ENCODE data around the gene HIC2. TPM values are rescaled to one million over a fixed set of nuclear protein-coding genes. Genes with fewer than 3 reads are reported as not detected.
"Not testable (repeated sequence)": the region's sequence is repeated elsewhere in the genome, so short reads cannot be mapped to it uniquely, and the experiment has no call there.

The HIC2 gene
- total and polyA plus RNA-seq, 4 experiments from 2014 or later = 0.21 to 10.6 (median 4.9) TPM

GRCh38 chr22:21440676-21441075 lies 23.5 kb downstream of the HIC2 start:
- H3K4me1 ChIP-seq (ENCODE audit: insufficient read depth, low read length); H3K4me3 ChIP-seq (ENCODE audit: low read length in 2 of 2); H3K4me1 Mint-ChIP-seq; POLR2A ChIA-PET (ENCODE audit: partially characterized antibody); H3K4me3 Mint-ChIP-seq; H3K27me3 Mint-ChIP-seq; H3K27me3 ChIP-seq (ENCODE audit: insufficient read depth, low read length); H3K27ac ChIP-seq (ENCODE audit: low read depth, low read length); H3K27ac Mint-ChIP-seq; H3K9me3 ChIP-seq (ENCODE audit: control insufficient read depth in 1 of 2, low read length in 2 of 2); H3K9me3 Mint-ChIP-seq; CTCF ChIA-PET (ENCODE audit: partially characterized antibody); intact Hi-C loops (cut with micrococcal nuclease); DNase-seq: not testable (repeated sequence)
- H3K36me3 ChIP-seq (ENCODE audit: insufficient read depth, low read length) = peaks cover 11% of the 10 kb centered on the region
- peaks cover 3 to 10% of the 10 kb centered on the region in 2 donors for H3K36me3 Mint-ChIP-seq

GRCh38 chr22:21441170-21441569 lies 24.0 kb downstream of the HIC2 start:
- H3K27me3 ChIP-seq (ENCODE audit: insufficient read depth, low read length); H3K27ac Mint-ChIP-seq; H3K9me3 Mint-ChIP-seq; H3K4me1 Mint-ChIP-seq; intact Hi-C loops (cut with micrococcal nuclease); CTCF ChIA-PET (ENCODE audit: partially characterized antibody); H3K27ac ChIP-seq (ENCODE audit: low read depth, low read length); DNase-seq; H3K27me3 Mint-ChIP-seq; H3K4me3 ChIP-seq (ENCODE audit: low read length in 2 of 2); H3K9me3 ChIP-seq (ENCODE audit: control insufficient read depth in 1 of 2, low read length in 2 of 2); POLR2A ChIA-PET (ENCODE audit: partially characterized antibody); H3K4me1 ChIP-seq (ENCODE audit: insufficient read depth, low read length); H3K4me3 Mint-ChIP-seq: not testable (repeated sequence)
- peaks cover 16% of the 10 kb centered on the region for H3K36me3 ChIP-seq (ENCODE audit: insufficient read depth, low read length)
- peaks cover 3 to 15% of the 10 kb centered on the region in 2 donors for H3K36me3 Mint-ChIP-seq

- intact Hi-C loops (cut with micrococcal nuclease); H3K4me3 ChIP-seq (ENCODE audit: low read length in 2 of 2); CTCF ChIA-PET (ENCODE audit: partially characterized antibody); H3K27ac Mint-ChIP-seq; H3K4me3 Mint-ChIP-seq; DNase-seq; H3K27ac ChIP-seq (ENCODE audit: low read depth, low read length); H3K4me1 Mint-ChIP-seq; POLR2A ChIA-PET (ENCODE audit: partially characterized antibody); H3K27me3 ChIP-seq (ENCODE audit: insufficient read depth, low read length); H3K27me3 Mint-ChIP-seq; H3K9me3 ChIP-seq (ENCODE audit: control insufficient read depth in 1 of 2, low read length in 2 of 2); H3K4me1 ChIP-seq (ENCODE audit: insufficient read depth, low read length); H3K9me3 Mint-ChIP-seq: not testable (repeated sequence)
- H3K36me3 Mint-ChIP-seq = peaks cover 3 to 19% of the 10 kb centered on the region in 2 donors
- H3K36me3 ChIP-seq (ENCODE audit: insufficient read depth, low read length) = peaks cover 22% of the 10 kb centered on the region
Measured at GRCh38 chr22:21442123-21442522, 25.0 kb downstream of the HIC2 start.

GRCh38 chr22:21442646-21443045 lies 25.5 kb downstream of the HIC2 start:
- H3K9me3 Mint-ChIP-seq; POLR2A ChIA-PET (ENCODE audit: partially characterized antibody); H3K27ac Mint-ChIP-seq; H3K27me3 ChIP-seq (ENCODE audit: insufficient read depth, low read length); H3K4me3 Mint-ChIP-seq; H3K4me3 ChIP-seq (ENCODE audit: low read length in 2 of 2); H3K4me1 ChIP-seq (ENCODE audit: insufficient read depth, low read length); CTCF ChIA-PET (ENCODE audit: partially characterized antibody); H3K27me3 Mint-ChIP-seq; H3K9me3 ChIP-seq (ENCODE audit: control insufficient read depth in 1 of 2, low read length in 2 of 2); intact Hi-C loops (cut with micrococcal nuclease); DNase-seq; H3K4me1 Mint-ChIP-seq; H3K27ac ChIP-seq (ENCODE audit: low read depth, low read length): not testable (repeated sequence)
- H3K36me3 Mint-ChIP-seq = peaks cover 3 to 20% of the 10 kb centered on the region in 2 donors
- H3K36me3 ChIP-seq (ENCODE audit: insufficient read depth, low read length) = peaks cover 22% of the 10 kb centered on the region

- peaks cover 3 to 21% of the 10 kb centered on the region in 2 donors for H3K36me3 Mint-ChIP-seq
- POLR2A ChIA-PET (ENCODE audit: partially characterized antibody) = no interaction called here
- intact Hi-C loops (cut with micrococcal nuclease) = no loop called here
- H3K27ac Mint-ChIP-seq = no peak overlapping the region
- H3K27me3 Mint-ChIP-seq = no peaks in the 10 kb centered on the region
- H3K4me1 Mint-ChIP-seq = peaks cover 0 to 2% (median 0%) of the 10 kb centered on the region in 4 donors
- CTCF ChIA-PET (ENCODE audit: partially characterized antibody) = no interaction called here
- no peak overlapping the region for H3K4me3 ChIP-seq (ENCODE audit: low read length in 2 of 2)
- H3K27me3 ChIP-seq (ENCODE audit: insufficient read depth, low read length) = no peaks in the 10 kb centered on the region
- no peak for DNase-seq
- no peaks in the 10 kb centered on the region for H3K4me1 ChIP-seq (ENCODE audit: insufficient read depth, low read length)
- H3K36me3 ChIP-seq (ENCODE audit: insufficient read depth, low read length) = peaks cover 26% of the 10 kb centered on the region
- no peak overlapping the region for H3K4me3 Mint-ChIP-seq
- H3K9me3 Mint-ChIP-seq = peaks cover 0 to 2% (median 0%) of the 10 kb centered on the region in 8 donors
- H3K9me3 ChIP-seq (ENCODE audit: control insufficient read depth in 1 of 2, low read length in 2 of 2) = no peaks in the 10 kb centered on the region
- H3K27ac ChIP-seq (ENCODE audit: low read depth, low read length) = no peak overlapping the region
Measured at GRCh38 chr22:21443057-21443734, 26.0 kb downstream of the HIC2 start.

- Histone ChIP-seq H3K36me3 (ENCODE audit: insufficient read depth, low read length) (peaks cover 26% of the 10 kb centered on the region), H3K27me3 (ENCODE audit: insufficient read depth, low read length) (no peaks in the 10 kb centered on the region), H3K4me1 (ENCODE audit: insufficient read depth, low read length) (no peaks in the 10 kb centered on the region), H3K9me3 (ENCODE audit: control insufficient read depth in 1 of 2, low read length in 2 of 2) (no peaks in the 10 kb centered on the region), H3K27ac (ENCODE audit: low read depth, low read length) (no peak overlapping the region), H3K4me3 (ENCODE audit: low read length in 2 of 2) (no peak overlapping the region)
- H3K4me3 Mint-ChIP-seq = no peak overlapping the region
- H3K9me3 Mint-ChIP-seq = peaks cover 0 to 2% (median 0%) of the 10 kb centered on the region in 8 donors
- H3K27ac Mint-ChIP-seq = no peak overlapping the region
- no peak for DNase-seq
- H3K36me3 Mint-ChIP-seq = peaks cover 3 to 21% of the 10 kb centered on the region in 2 donors
- POLR2A ChIA-PET (ENCODE audit: partially characterized antibody) = no interaction called here
- intact Hi-C loops (cut with micrococcal nuclease) = no loop called here
- H3K4me1 Mint-ChIP-seq = peaks cover 0 to 2% (median 0%) of the 10 kb centered on the region in 4 donors
- H3K27me3 Mint-ChIP-seq = no peaks in the 10 kb centered on the region
- CTCF ChIA-PET (ENCODE audit: partially characterized antibody) = no interaction called here
Measured at GRCh38 chr22:21443735-21444421, 26.7 kb downstream of the HIC2 start.

GRCh38 chr22:21444701-21445436 lies 27.7 kb downstream of the HIC2 start:
- intact Hi-C loops (cut with micrococcal nuclease) = no loop called here
- no peak for DNase-seq
- Histone ChIP-seq H3K36me3 (ENCODE audit: insufficient read depth, low read length) (peaks cover 26% of the 10 kb centered on the region), H3K4me1 (ENCODE audit: insufficient read depth, low read length) (no peaks in the 10 kb centered on the region), H3K4me3 (ENCODE audit: low read length in 2 of 2) (no peak overlapping the region), H3K27me3 (ENCODE audit: insufficient read depth, low read length) (no peaks in the 10 kb centered on the region), H3K27ac (ENCODE audit: low read depth, low read length) (no peak overlapping the region), H3K9me3 (ENCODE audit: control insufficient read depth in 1 of 2, low read length in 2 of 2) (no peaks in the 10 kb centered on the region)
- Mint-ChIP-seq H3K9me3 (peaks cover 0 to 2% (median 0%) of the 10 kb centered on the region in 8 donors), H3K4me1 (peaks cover 0 to 2% (median 0%) of the 10 kb centered on the region in 4 donors), H3K27me3 (no peaks in the 10 kb centered on the region), H3K4me3 (no peak overlapping the region), H3K36me3 (peaks cover 3 to 21% of the 10 kb centered on the region in 2 donors), H3K27ac (peak overlapping the region in 1 of 7 donors; percentile 15)
- POLR2A ChIA-PET (ENCODE audit: partially characterized antibody) = no interaction called here
- CTCF ChIA-PET (ENCODE audit: partially characterized antibody) = no interaction called here
